Type B pancreatic cell (in vitro differentiated cells): ENCODE measurements around the gene SMARCD1. TPM values are rescaled to one million over a fixed set of nuclear protein-coding genes. Genes with fewer than 3 reads are reported as not detected.
"Not testable (repeated sequence)": the region's sequence is repeated elsewhere in the genome, so short reads cannot be mapped to it uniquely, and the experiment has no call there.

ENCODE experiments used
- DNase-seq: peaks from one replicate; pipeline ENCODE4 v3.0.0; 2021; ENCODE audit warnings: mixed read lengths; ENCODE audit not compliant: unreplicated experiment; ENCODE audit errors: extremely low spot score
- H3K27ac Mint-ChIP-seq: 2 replicates; pipeline ENCODE4 v1.8.0; 2021; ENCODE audit warnings: mild to moderate bottlenecking, mixed read lengths
- H3K27me3 Mint-ChIP-seq: 2 replicates; pipeline ENCODE4 v1.8.0; 2021; ENCODE audit warnings: mixed read lengths
- H3K36me3 Mint-ChIP-seq: 2 replicates; pipeline ENCODE4 v1.8.0; 2021; ENCODE audit warnings: mixed read lengths
- H3K4me1 Mint-ChIP-seq: one replicate; pipeline ENCODE4 v1.8.0; 2021; ENCODE audit warnings: mixed read lengths; ENCODE audit not compliant: unreplicated experiment
- H3K4me3 Mint-ChIP-seq: 2 replicates; pipeline ENCODE4 v1.8.0; 2021; ENCODE audit warnings: mild to moderate bottlenecking, mixed read lengths
- H3K9me3 Mint-ChIP-seq: 2 replicates; pipeline ENCODE4 v1.8.0; 2021; ENCODE audit warnings: mixed read lengths
- total RNA-seq: library from RNA; stranded (reverse); gene quantifications from 2 replicates; pipeline ENCODE4 v1.2.1, GENCODE V29; 2021; ENCODE audit warnings: low replicate concordance
- TF ChIP-seq, protein P1 (sequence below): fragments of 200-600 bp; sonication (generic); conservative IDR thresholded peaks from 2 replicates; pipeline ENCODE4 v1.5.0; 2021; ENCODE audit warnings: antibody characterized with exemption, mild to moderate bottlenecking

Gene SMARCD1
- total RNA-seq, 1 donor from 2014 or later = 100 TPM

DNA sequence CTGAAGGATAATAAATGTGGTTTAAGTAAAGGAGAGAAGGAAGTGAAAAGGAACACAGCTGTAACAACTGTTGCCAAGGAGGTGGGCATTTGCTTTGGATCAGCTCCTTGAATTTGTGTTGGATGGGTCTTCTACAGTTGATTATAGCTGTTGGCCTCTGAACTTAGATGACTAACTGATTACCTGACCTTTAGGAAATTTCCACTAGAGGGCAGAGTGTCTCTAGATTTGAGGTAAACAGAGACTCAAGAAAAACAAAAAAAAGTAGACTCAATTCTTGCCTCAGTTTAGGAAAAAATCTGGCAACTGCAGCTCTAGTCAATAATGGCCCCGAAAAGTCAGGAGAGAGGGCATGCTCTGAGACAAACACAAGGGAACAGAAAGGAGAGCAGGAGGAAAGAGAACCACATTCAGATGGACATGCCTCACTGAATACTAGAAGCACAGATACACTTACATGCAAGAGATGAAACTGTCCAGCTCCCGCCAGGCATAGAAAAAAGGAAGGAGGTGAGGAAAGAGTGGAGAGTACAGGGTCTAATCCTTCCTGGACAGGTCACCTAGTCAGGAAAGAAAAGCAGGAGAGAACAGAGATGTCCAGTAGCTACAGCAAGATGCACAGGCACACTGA is 47.5 kb downstream of the SMARCD1 start:
- H3K27ac Mint-ChIP-seq = no peak overlapping the region
- no peak for DNase-seq
- H3K9me3 Mint-ChIP-seq = no peaks in the 10 kb centered on the region

DNA sequence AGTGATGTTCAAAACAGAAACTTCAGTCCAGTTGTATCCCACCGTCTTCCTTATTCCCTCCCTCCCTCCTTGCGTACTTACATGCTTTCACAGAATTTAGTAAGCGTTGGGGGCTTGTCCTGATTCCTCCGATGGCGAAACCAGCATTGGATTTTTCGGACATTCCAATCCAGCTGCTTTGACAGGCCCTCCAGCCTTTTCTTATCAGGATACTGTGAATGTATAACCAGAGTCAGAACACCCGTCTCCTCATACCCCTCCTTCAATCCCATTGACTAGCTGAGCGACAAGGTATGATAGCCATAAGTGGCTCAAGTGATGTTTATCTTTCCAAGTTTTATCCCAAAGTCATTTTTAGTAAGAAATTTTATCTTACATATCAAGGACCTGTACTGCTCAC is 57.9 kb downstream of the SMARCD1 start:
- H3K36me3 Mint-ChIP-seq = peaks cover 16% of the 10 kb centered on the region
- H3K27ac Mint-ChIP-seq = no peak overlapping the region
- no peaks in the 10 kb centered on the region for H3K27me3 Mint-ChIP-seq
- H3K9me3 Mint-ChIP-seq = no peaks in the 10 kb centered on the region
- H3K4me3 Mint-ChIP-seq = no peak overlapping the region
- TF ChIP-seq, protein P1, sequence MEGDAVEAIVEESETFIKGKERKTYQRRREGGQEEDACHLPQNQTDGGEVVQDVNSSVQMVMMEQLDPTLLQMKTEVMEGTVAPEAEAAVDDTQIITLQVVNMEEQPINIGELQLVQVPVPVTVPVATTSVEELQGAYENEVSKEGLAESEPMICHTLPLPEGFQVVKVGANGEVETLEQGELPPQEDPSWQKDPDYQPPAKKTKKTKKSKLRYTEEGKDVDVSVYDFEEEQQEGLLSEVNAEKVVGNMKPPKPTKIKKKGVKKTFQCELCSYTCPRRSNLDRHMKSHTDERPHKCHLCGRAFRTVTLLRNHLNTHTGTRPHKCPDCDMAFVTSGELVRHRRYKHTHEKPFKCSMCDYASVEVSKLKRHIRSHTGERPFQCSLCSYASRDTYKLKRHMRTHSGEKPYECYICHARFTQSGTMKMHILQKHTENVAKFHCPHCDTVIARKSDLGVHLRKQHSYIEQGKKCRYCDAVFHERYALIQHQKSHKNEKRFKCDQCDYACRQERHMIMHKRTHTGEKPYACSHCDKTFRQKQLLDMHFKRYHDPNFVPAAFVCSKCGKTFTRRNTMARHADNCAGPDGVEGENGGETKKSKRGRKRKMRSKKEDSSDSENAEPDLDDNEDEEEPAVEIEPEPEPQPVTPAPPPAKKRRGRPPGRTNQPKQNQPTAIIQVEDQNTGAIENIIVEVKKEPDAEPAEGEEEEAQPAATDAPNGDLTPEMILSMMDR = no peak
- no peak for DNase-seq
- no peaks in the 10 kb centered on the region for H3K4me1 Mint-ChIP-seq

More for the DNA sequence above, 47.5 kb downstream of the SMARCD1 start:
- TF ChIP-seq, protein P1 = peak; percentile 82
- Mint-ChIP-seq H3K4me3 (no peak overlapping the region), H3K4me1 (peaks cover 4% of the 10 kb centered on the region), H3K36me3 (peaks cover 14% of the 10 kb centered on the region), H3K27me3 (no peaks in the 10 kb centered on the region)

DNA sequence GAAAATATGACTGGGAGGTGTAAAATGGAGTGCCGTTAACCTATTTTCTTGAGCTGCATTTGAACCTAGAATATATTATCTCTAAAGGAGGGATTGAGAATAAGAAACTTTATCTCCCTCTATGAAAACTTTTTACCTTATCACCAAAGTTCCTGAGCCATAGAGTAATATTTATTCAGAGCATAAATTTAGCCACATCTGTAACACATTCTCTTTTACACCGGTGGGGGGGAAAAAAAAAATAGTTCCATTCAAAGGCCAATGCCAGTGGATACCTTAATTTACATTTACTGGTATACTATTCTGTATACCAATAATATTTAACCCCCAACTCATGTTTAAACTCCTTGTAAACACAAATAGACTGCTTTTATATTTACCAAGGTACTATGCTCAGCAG is 60.3 kb downstream of the SMARCD1 start:
- Mint-ChIP-seq H3K27ac (no peak overlapping the region), H3K36me3 (peaks cover 12% of the 10 kb centered on the region), H3K9me3 (no peaks in the 10 kb centered on the region), H3K4me3 (no peak overlapping the region), H3K27me3 (no peaks in the 10 kb centered on the region), H3K4me1 (no peaks in the 10 kb centered on the region)
- no peak for DNase-seq
- TF ChIP-seq, protein P1 = no peak

DNA sequence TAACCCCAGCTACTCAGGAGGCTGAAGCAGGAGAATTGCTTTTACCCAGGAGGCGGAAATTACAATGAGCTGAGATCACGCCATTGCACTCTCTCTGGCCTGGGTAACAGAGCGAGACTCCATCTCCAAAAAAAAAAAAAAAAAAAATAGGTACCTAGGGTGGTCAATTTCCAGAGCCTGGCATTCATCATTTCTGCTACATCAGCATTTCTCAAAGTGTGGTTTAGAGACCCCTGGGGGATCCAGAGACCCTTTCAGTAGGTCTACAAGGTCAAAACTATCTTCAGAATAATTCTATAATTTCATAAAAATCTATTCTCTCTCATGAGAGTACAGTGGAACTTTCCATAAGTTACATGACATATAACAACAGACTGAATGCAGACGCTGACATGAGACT is 62.1 kb downstream of the SMARCD1 start:
- H3K9me3 Mint-ChIP-seq = no peaks in the 10 kb centered on the region
- peaks cover 3% of the 10 kb centered on the region for H3K4me1 Mint-ChIP-seq
- no peaks in the 10 kb centered on the region for H3K27me3 Mint-ChIP-seq
- H3K27ac Mint-ChIP-seq = no peak overlapping the region
- no peak for DNase-seq
- no peaks in the 10 kb centered on the region for H3K36me3 Mint-ChIP-seq
- TF ChIP-seq, protein P1 = no peak
- no peak overlapping the region for H3K4me3 Mint-ChIP-seq

DNA sequence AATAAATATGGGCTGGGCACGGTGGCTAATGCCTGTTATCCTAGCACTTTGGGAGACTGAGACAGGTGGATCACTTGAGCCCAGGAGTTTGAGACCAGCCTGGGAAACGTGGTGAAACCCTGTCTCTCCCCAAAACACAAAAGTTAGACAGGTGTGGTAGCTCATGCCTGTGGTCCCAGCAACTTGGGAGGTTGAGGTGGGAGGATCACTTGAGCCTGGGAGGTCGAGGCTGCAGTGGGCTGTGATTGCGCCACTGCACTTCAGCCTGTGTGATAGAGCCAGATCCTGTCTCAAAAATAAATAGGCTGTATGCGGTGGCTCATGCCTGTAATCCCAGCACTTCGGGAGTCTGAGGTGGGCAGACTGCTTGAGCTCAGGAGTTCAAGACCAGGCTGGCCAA is 62.9 kb downstream of the SMARCD1 start:
- not testable (repeated sequence) for H3K9me3 Mint-ChIP-seq, H3K27me3 Mint-ChIP-seq, H3K4me3 Mint-ChIP-seq, DNase-seq, H3K4me1 Mint-ChIP-seq, H3K27ac Mint-ChIP-seq, H3K36me3 Mint-ChIP-seq

DNA sequence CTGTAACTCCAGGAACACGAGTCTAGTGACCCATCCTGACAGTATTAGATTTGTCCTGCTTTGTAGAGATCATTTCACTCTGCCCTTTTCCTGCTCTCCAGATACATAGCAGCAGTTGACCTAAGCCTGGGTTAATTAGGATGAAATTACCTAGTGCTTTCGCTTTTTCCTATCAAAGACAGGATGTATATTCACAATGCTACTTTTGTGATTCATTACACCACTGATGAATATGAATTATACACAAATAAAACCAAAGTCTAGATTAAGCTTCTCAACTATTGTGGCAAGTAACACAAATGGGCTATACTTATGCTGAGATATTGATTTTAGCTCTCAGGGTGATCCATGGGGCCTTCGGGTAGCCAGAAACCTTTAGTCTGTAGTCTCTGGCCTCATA is 64.2 kb downstream of the SMARCD1 start:
- DNase-seq = no peak
- Mint-ChIP-seq H3K4me3 (no peak overlapping the region), H3K9me3 (no peaks in the 10 kb centered on the region), H3K27me3 (no peaks in the 10 kb centered on the region), H3K36me3 (no peaks in the 10 kb centered on the region), H3K27ac (no peak overlapping the region), H3K4me1 (peaks cover 3% of the 10 kb centered on the region)
- TF ChIP-seq, protein P1 = no peak

Other genes starting within 250 kb of the SMARCD1 start
- 8.1 and 8.5 TPM in 2 replicates for gene BCDIN3D, start 242.2 kb upstream of the SMARCD1 start, total RNA-seq
- 0.14 and 1.7 TPM in 2 replicates for gene FAIM2, start 181.4 kb upstream of the SMARCD1 start, total RNA-seq
- 0.55 TPM in 1 of 2 replicates, not detected in the other for gene AQP2, start 134.6 kb upstream of the SMARCD1 start, total RNA-seq
- gene AQP5, start 123.5 kb upstream of the SMARCD1 start, total RNA-seq = 0.95 and 0.97 TPM in 2 replicates
- 0.22 TPM in 1 of 2 replicates, not detected in the other for gene AQP6, start 112.4 kb upstream of the SMARCD1 start, total RNA-seq
- 32.4 and 70.6 TPM in 2 replicates for gene RACGAP1, start 59.8 kb upstream of the SMARCD1 start, total RNA-seq
- gene ASIC1, start 27.7 kb upstream of the SMARCD1 start, total RNA-seq = 5.5 and 18.1 TPM in 2 replicates
- 9.0 and 12.5 TPM in 2 replicates for gene GPD1, start 18.7 kb downstream of the SMARCD1 start, total RNA-seq
- gene COX14, start 26.9 kb downstream of the SMARCD1 start, total RNA-seq = 42.6 and 55.2 TPM in 2 replicates
- gene CERS5, start 82.0 kb downstream of the SMARCD1 start, total RNA-seq = 32.5 and 59.7 TPM in 2 replicates
- gene LIMA1, start 198.2 kb downstream of the SMARCD1 start, total RNA-seq = 54.4 and 91.9 TPM in 2 replicates